ENCODE results near the gene DUOXA1. TPM values are rescaled to one million over a fixed set of nuclear protein-coding genes. Genes with fewer than 3 reads are reported as not detected.
"Not testable (repeated sequence)": the region's sequence is repeated elsewhere in the genome, so short reads cannot be mapped to it uniquely, and the experiment has no call there.

Gene DUOXA1
- total RNA-seq, 1 donor from 2014 or later = 131 TPM

DNA sequence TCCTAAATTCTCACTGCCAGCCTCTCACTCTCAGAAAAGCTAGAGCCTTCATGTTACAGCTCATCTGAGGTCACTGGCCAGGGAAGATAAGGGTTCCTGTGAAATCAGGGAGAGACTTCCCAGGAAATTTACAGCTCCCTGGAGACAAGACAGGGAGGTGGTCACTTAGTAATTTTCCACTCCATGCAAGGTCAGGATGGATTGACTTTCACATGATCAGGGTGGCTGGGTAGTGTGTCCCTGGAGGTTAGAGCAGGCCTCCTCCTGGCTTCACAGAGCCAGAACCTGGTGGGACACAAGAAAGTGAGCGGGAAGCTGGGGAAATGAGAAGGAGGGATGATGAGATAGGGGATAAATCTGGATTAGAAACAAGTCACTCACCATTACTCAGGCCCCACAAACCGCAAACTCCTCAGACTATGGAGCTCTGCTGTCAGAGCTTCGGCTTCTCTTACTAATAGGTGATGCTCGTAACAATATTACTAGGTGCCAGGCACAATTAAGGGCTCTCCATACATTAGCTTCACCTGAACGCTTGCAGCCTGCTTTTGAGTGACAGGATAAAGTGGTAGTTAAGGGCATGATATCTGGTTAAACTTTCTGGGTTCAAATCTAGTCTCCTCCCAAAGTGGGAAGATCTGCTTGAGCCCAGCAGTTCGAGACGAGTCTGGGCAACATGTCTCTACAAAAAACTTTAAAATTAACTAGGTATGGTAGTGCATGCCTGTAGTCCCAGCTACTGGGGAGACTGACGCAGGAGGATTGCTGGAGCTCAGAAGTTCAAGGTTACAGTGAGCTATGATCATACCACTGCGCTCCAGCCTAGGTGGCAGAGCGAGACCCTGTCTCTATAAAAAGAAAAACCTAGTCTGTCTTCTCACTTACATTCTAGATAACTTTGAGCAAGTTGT lies 40.6 kb downstream of the DUOXA1 start:
- ATAC-seq = no peak

- no peak for ATAC-seq
These were observed 42.2 kb downstream of the DUOXA1 start for GRCh38 chr15:45087513-45087912.

DNA sequence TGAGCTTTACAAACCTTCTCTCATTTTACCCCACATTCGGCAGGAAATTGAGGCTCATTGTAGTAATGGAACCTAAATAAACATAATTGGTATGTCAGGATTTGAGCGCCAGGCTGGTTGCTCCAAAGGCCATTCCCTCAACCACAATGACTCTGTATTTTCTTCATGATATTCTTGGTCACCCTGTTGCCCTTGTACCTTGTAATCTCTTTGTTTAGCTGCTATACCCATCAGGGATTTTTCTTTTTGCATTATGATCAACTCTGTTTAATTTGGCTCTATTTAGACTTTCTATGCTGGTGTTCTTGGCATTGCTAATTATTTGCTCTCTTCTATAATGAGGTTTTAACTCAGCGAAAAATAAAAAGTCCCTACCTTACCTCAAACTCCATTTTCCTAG lies 45.5 kb downstream of the DUOXA1 start:
- no peak for ATAC-seq

- no peak for ATAC-seq
These were observed 46.5 kb downstream of the DUOXA1 start for GRCh38 chr15:45083223-45083622.

DNA sequence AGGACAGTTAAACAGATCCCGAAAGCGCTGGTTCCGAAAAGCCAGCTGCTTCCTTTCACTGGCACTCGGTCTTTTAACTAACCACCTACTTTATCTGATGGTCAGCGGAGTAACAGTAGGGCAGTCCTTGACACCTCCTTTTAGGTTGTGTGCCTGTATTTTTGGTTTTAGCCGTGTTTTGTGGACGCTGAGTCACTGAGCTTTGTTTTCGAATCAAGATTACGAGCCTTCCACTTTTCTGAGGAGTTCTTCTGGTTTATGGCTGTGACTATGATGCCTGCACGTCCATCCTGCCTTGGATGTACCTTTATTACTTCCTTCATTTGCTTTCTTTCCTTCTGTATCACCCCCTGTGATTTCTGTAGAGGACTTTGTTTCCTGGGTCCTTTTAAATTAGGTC lies 47.3 kb downstream of the DUOXA1 start:
- ATAC-seq = not testable (repeated sequence)

DNA sequence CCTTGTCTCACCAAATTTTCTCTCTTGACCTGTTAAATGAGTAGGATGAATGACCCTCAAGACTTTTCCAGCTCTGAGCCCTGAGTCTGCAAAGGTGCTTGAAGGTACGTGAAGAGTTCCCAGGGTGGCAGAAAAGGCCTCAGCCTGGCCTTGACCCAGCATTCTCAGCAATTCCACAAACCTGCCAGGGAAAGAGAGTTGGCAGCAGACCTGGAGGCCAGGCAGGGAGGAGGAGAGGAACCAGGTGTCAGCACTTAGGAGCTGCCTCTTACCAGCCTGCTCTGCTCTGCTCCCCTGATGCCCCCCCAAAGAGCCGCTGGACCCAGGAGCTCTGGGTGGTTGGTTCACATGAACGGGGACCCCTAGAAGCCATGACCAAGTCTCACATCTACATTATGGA lies 49.1 kb downstream of the DUOXA1 start:
- not testable (repeated sequence) for ATAC-seq

GRCh38 chr15:45079628-45080246 lies 49.9 kb downstream of the DUOXA1 start:
- ATAC-seq = peak; percentile 76

DNA sequence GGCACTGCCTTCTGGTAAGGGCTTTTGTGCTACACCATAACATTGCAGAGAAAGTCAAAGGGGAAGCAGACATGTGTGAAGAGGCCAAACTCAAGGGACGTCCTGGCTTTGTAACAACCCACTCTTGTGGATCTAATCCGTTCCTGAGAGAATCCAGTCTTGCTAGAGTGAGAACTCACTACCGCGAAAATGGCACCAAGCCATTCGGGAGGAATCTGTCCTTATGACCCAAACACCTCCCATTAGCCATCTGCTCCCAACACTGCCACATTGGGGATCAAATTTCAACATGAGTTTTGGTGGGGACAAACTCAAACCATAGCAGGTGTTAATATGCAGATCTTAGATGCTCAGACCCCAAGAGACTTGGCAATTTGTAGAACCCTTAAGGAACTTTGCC lies 50.5 kb downstream of the DUOXA1 start:
- not testable (repeated sequence) for ATAC-seq

- not testable (repeated sequence) for ATAC-seq
These were observed 52.3 kb downstream of the DUOXA1 start for GRCh38 chr15:45077391-45077790.

GRCh38 chr15:45075440-45076320 lies 54.0 kb downstream of the DUOXA1 start:
- ATAC-seq = not testable (repeated sequence)

GRCh38 chr15:45073602-45074001 lies 56.1 kb downstream of the DUOXA1 start:
- not testable (repeated sequence) for ATAC-seq

DNA sequence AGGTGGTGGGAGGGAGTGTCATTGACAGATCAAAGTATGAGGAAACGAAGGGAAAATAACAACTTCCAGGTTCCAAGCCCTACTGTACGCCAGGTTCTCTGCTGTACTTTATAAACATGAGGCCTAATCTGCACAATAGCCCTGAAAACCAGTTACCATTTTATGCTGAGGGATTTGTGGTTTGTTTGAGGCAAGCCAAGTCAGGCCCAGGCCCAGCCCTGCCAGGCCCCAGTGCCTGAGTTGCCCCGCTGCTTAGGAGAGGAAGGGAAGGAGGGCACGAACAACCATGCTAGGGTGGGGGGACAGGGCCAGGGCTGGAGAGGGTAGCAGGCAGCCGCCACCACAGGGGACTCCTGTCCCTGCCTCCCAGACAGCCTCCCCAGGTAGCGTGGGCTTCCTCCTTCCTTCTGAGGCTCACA lies 59.7 kb downstream of the DUOXA1 start:
- peak; percentile 75 for ATAC-seq

Other genes starting within 250 kb of the DUOXA1 start
- gene TERB2, start 173.2 kb downstream of the DUOXA1 start, total RNA-seq = not detected
- 26.3 TPM for gene SORD, start 106.7 kb downstream of the DUOXA1 start, total RNA-seq
- 29.3 TPM for gene DUOX2, start 15.7 kb downstream of the DUOXA1 start, total RNA-seq
- gene DUOXA2, start 15.6 kb downstream of the DUOXA1 start, total RNA-seq = 10.4 TPM
- 114 TPM for gene DUOX1, start 115 bp upstream of the DUOXA1 start, total RNA-seq
- 1.6 TPM for gene SHF, start 58.1 kb upstream of the DUOXA1 start, total RNA-seq
- not detected for gene SLC28A2, start 122.4 kb upstream of the DUOXA1 start, total RNA-seq
- 11.3 TPM for gene GATM, start 248.7 kb upstream of the DUOXA1 start, total RNA-seq